Lower leg skin (tissue), 3 donors: Measurements from ENCODE around the gene GNG10.

ENCODE experiments used
- POLR2A ChIP-seq, 2 donors: fragments of 450-650 bp; IDR thresholded peaks; one replicate each; pipeline ENCODE4 v1.6.1; 2016 to 2017; ENCODE audit warnings: antibody characterized with exemption in 2 of 2, mild to moderate bottlenecking in 1 of 2, moderate library complexity in 1 of 2
- TF ChIP-seq, protein P1 (sequence below), 3 donors: fragments of 450-650 bp; IDR thresholded peaks; one replicate each; pipeline ENCODE4 v1.5.1; 2016; ENCODE audit warnings: antibody characterized with exemption in 3 of 3, mild to moderate bottlenecking in 3 of 3, moderate library complexity in 2 of 3

DNA sequence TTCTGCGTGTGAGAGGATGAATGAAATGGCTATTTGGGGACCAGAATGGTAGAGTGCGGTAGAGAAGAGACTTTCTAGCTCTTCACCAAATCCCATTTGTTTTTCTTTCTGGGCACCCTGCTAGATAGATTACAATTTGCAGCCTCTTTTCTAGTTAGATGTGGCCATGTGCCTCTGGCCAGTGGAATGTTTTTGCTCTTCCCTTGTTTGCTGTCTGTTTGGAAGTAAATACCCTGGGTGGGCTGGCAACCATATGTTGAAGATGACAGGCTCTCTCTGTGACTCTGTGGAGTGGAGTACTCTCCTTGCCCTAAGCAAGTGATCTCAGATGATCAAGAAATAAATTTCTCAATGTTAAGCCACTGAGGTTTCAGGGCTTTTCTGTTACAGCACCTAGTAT is 12.9 kb downstream of the GNG10 start:
- TF ChIP-seq, protein P1, sequence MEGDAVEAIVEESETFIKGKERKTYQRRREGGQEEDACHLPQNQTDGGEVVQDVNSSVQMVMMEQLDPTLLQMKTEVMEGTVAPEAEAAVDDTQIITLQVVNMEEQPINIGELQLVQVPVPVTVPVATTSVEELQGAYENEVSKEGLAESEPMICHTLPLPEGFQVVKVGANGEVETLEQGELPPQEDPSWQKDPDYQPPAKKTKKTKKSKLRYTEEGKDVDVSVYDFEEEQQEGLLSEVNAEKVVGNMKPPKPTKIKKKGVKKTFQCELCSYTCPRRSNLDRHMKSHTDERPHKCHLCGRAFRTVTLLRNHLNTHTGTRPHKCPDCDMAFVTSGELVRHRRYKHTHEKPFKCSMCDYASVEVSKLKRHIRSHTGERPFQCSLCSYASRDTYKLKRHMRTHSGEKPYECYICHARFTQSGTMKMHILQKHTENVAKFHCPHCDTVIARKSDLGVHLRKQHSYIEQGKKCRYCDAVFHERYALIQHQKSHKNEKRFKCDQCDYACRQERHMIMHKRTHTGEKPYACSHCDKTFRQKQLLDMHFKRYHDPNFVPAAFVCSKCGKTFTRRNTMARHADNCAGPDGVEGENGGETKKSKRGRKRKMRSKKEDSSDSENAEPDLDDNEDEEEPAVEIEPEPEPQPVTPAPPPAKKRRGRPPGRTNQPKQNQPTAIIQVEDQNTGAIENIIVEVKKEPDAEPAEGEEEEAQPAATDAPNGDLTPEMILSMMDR (IDR thresholded peaks at IDR 0.05): no peak
- no peak for TF ChIP-seq POLR2A (IDR thresholded peaks at IDR 0.05)
